ENCODE measurements around the gene CTBP2. TPM values are rescaled to one million over a fixed set of nuclear protein-coding genes. Genes with fewer than 3 reads are reported as not detected.
A peak's percentile ranks its signal among the peaks of the same experiment; 100 is the strongest.

CTBP2 gene
- total RNA-seq, 1 experiment from 2014 or later = 191 TPM

DNA sequence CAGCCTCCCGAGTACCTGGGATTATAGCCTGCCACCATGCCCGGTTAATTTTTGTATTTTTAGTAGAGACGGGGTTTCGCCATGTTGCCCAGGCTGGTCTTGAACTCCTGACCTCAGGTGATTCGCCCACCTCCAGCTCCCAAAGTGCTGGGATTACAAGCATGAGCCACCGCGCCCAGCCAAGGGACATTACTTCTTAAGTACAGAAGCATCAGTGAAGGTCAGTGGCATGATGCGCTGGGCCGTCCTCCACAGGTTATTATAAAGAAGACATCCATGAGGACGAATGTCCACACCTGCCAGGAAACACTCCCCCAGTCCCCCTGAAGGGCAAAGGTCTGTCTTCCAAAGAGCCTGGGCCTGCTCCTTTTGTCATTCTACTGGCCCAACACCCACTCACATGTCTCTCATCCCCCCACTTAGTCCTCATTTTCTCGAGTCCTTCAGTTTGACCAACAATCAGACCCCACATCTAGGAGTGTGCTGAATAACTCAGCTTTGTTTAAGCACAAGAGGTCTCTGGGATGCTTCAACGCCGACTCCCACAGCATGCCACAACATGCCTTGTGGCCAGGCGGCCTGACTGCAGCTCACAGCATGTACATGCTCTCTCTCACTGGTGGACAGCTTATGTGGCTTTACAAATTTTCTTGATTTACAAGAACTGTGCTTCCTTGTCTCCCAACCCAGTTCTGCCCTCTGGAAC is 73.0 kb downstream of the CTBP2 start:
- H3K36me3 Mint-ChIP-seq = peaks cover 57% of the 10 kb centered on the region
- DNase-seq (ENCODE audit: low spot score) (peak; percentile 6), ATAC-seq (no peak)
- TF ChIP-seq ARID4B (CRISPR knock-in tag; IDR thresholded peaks at IDR 0.05; ENCODE audit: borderline replicate concordance) (no peak), E2F5 (CRISPR knock-in tag; IDR thresholded peaks at IDR 0.05) (no peak), TCF7 (CRISPR knock-in tag; IDR thresholded peaks at IDR 0.05; ENCODE audit: low read depth) (no peak), ZNF416 (CRISPR knock-in tag; IDR thresholded peaks at IDR 0.05) (no peak), ZNF219 (CRISPR knock-in tag; IDR thresholded peaks at IDR 0.05; ENCODE audit: borderline replicate concordance) (no peak)
- no peaks in the 10 kb centered on the region for H3K27me3 Mint-ChIP-seq (ENCODE audit: low read depth)
- H3K4me1 Mint-ChIP-seq = peaks cover 71% of the 10 kb centered on the region
- H3K4me3 Mint-ChIP-seq = no peak overlapping the region
- CTCF ChIA-PET = interaction anchor here (1.8 to 2.3 kb wide), 2 partner anchors 18 to 39 kb away, joined by 7 to 11 read pairs; no protein-coding TSS in a partner anchor
- H3K9me3 Mint-ChIP-seq = no peaks in the 10 kb centered on the region
- POLR2A ChIA-PET = interaction anchor here (0.6 kb wide), 1 partner anchor 25 kb away, joined by 5 read pairs; no protein-coding TSS in a partner anchor
- peak overlapping the region; percentile 89 for H3K27ac Mint-ChIP-seq

DNA sequence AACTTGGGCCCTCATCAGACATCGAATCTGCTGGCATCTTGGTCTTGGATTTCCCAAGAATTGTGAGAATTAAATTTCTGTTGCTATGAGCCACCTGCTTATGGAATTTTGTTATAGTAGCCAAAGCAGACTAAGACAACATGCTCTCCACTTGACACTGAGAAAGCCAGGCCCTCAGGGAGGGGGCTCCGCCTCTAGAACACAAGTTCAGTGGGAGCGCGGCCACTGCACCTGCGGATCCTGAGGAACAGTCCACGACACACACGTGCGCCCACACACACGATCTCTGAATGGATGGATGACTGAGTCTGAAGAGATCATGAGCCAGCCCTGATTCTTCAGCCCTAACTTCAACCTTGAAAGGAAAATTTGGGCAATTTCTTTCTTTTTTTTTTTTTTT is 73.7 kb downstream of the CTBP2 start:
- TF ChIP-seq, protein P1, sequence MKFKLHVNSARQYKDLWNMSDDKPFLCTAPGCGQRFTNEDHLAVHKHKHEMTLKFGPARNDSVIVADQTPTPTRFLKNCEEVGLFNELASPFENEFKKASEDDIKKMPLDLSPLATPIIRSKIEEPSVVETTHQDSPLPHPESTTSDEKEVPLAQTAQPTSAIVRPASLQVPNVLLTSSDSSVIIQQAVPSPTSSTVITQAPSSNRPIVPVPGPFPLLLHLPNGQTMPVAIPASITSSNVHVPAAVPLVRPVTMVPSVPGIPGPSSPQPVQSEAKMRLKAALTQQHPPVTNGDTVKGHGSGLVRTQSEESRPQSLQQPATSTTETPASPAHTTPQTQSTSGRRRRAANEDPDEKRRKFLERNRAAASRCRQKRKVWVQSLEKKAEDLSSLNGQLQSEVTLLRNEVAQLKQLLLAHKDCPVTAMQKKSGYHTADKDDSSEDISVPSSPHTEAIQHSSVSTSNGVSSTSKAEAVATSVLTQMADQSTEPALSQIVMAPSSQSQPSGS (CRISPR knock-in tag; IDR thresholded peaks at IDR 0.05; ENCODE audit: borderline replicate concordance, low read depth) = no peak
- no peak for TF ChIP-seq ZNF532 (CRISPR knock-in tag; IDR thresholded peaks at IDR 0.05; ENCODE audit: borderline replicate concordance)
- TF ChIP-seq, protein P2, sequence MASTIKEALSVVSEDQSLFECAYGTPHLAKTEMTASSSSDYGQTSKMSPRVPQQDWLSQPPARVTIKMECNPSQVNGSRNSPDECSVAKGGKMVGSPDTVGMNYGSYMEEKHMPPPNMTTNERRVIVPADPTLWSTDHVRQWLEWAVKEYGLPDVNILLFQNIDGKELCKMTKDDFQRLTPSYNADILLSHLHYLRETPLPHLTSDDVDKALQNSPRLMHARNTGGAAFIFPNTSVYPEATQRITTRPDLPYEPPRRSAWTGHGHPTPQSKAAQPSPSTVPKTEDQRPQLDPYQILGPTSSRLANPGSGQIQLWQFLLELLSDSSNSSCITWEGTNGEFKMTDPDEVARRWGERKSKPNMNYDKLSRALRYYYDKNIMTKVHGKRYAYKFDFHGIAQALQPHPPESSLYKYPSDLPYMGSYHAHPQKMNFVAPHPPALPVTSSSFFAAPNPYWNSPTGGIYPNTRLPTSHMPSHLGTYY (CRISPR knock-in tag; IDR thresholded peaks at IDR 0.05) = no peak
- TF ChIP-seq, protein P3, sequence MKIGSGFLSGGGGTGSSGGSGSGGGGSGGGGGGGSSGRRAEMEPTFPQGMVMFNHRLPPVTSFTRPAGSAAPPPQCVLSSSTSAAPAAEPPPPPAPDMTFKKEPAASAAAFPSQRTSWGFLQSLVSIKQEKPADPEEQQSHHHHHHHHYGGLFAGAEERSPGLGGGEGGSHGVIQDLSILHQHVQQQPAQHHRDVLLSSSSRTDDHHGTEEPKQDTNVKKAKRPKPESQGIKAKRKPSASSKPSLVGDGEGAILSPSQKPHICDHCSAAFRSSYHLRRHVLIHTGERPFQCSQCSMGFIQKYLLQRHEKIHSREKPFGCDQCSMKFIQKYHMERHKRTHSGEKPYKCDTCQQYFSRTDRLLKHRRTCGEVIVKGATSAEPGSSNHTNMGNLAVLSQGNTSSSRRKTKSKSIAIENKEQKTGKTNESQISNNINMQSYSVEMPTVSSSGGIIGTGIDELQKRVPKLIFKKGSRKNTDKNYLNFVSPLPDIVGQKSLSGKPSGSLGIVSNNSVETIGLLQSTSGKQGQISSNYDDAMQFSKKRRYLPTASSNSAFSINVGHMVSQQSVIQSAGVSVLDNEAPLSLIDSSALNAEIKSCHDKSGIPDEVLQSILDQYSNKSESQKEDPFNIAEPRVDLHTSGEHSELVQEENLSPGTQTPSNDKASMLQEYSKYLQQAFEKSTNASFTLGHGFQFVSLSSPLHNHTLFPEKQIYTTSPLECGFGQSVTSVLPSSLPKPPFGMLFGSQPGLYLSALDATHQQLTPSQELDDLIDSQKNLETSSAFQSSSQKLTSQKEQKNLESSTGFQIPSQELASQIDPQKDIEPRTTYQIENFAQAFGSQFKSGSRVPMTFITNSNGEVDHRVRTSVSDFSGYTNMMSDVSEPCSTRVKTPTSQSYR (CRISPR knock-in tag; IDR thresholded peaks at IDR 0.05) = no peak
- TF ChIP-seq, protein P4, sequence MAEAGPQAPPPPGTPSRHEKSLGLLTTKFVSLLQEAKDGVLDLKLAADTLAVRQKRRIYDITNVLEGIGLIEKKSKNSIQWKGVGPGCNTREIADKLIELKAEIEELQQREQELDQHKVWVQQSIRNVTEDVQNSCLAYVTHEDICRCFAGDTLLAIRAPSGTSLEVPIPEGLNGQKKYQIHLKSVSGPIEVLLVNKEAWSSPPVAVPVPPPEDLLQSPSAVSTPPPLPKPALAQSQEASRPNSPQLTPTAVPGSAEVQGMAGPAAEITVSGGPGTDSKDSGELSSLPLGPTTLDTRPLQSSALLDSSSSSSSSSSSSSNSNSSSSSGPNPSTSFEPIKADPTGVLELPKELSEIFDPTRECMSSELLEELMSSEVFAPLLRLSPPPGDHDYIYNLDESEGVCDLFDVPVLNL (CRISPR knock-in tag; IDR thresholded peaks at IDR 0.05; ENCODE audit: borderline replicate concordance, low read depth) = no peak
- no peaks in the 10 kb centered on the region for H3K27me3 Mint-ChIP-seq (ENCODE audit: low read depth)
- ATAC-seq = no peak
- peaks cover 58% of the 10 kb centered on the region for H3K36me3 Mint-ChIP-seq
- H3K9me3 Mint-ChIP-seq = no peaks in the 10 kb centered on the region
- H3K27ac Mint-ChIP-seq = peak overlapping the region; percentile 94
- ChIA-PET CTCF (interaction anchor here (1.8 to 2.3 kb wide), 2 partner anchors 19 to 39 kb away, joined by 7 to 11 read pairs; no protein-coding TSS in a partner anchor), POLR2A (no interaction called here)
- peaks cover 68% of the 10 kb centered on the region for H3K4me1 Mint-ChIP-seq
- H3K4me3 Mint-ChIP-seq = no peak overlapping the region
- peak; percentile 4 for DNase-seq (ENCODE audit: low spot score)

All from WTC11 (cell line).